Keratinocyte (primary cell): ENCODE results near the gene OR56B1.

Experiments
- EZH2 ChIP-seq: IDR thresholded peaks from one replicate; pipeline ENCODE4 v1.6.1; 2012; ENCODE audit warnings: inconsistent platforms, mild to moderate bottlenecking, low read length, moderate library complexity
- TF ChIP-seq, protein P1 (sequence below), 3 experiments: IDR thresholded peaks in 1 of 3; conservative IDR thresholded peaks in 1 of 3; optimal IDR thresholded peaks in 1 of 3; 2 replicates in 2 of 3; 3 replicates in 1 of 3; pipeline versions ENCODE3 to v1.5.1; 2011; ENCODE audit warnings: low read length in 3 of 3, mild to moderate bottlenecking in 3 of 3, moderate library complexity in 2 of 3, control low read depth in 1 of 3, inconsistent platforms in 1 of 3; ENCODE audit not compliant: insufficient read depth in 2 of 3; ENCODE audit errors: extremely low read depth in 1 of 3

- no peak for TF ChIP-seq EZH2
- TF ChIP-seq, protein P1, sequence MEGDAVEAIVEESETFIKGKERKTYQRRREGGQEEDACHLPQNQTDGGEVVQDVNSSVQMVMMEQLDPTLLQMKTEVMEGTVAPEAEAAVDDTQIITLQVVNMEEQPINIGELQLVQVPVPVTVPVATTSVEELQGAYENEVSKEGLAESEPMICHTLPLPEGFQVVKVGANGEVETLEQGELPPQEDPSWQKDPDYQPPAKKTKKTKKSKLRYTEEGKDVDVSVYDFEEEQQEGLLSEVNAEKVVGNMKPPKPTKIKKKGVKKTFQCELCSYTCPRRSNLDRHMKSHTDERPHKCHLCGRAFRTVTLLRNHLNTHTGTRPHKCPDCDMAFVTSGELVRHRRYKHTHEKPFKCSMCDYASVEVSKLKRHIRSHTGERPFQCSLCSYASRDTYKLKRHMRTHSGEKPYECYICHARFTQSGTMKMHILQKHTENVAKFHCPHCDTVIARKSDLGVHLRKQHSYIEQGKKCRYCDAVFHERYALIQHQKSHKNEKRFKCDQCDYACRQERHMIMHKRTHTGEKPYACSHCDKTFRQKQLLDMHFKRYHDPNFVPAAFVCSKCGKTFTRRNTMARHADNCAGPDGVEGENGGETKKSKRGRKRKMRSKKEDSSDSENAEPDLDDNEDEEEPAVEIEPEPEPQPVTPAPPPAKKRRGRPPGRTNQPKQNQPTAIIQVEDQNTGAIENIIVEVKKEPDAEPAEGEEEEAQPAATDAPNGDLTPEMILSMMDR (optimal IDR thresholded peaks at IDR 0.05 in 1 of 3, IDR thresholded peaks at IDR 0.05 in 1 of 3, conservative IDR thresholded peaks at IDR 0.05 in 1 of 3; ENCODE audit: extremely low read depth in 1 of 3, insufficient read depth in 2 of 3, low read length in 3 of 3), result no peak
Measured at GRCh38 chr11:5736396-5736795, at the start of gene OR56B1.
